GM19467 (cell line): ENCODE measurements around the gene FAM13A.
"Not testable (repeated sequence)": the region's sequence is repeated elsewhere in the genome, so short reads cannot be mapped to it uniquely, and the experiment has no call there.

Experiments
- ATAC-seq: cut with Tn5 transposase; IDR thresholded peaks from one replicate; pipeline ENCODE4 v1.9.1; 2021; ENCODE audit warnings: mild to moderate bottlenecking, moderate library complexity; ENCODE audit not compliant: unreplicated experiment

FAM13A gene

DNA sequence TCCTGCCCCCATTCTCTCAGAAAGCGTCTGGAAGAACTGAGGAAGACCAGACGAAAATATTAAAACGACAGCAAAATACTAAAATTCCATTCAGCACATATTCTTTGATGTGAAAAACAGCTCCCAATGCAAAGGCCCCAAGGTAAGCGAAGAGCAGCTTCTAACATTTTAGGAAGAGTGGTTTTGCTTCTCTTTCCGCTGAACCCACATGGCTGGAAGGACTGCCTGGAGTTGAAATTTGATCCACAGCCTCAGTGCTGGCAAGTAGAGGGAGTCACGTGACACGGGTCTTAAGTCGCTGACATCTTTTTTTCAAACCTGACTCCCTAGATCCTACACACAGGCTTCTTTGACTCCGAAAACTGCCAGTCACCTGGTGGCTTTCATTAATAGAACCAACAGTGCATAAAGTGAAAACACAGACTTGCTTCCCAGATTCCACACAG, at the start of gene FAM13A:
FAM13A (minus strand) TSS at position 233 of the 446 bp plus-strand sequence; CDS start at position 12, 221 bp downstream.
- ATAC-seq, result peak; percentile 52

DNA sequence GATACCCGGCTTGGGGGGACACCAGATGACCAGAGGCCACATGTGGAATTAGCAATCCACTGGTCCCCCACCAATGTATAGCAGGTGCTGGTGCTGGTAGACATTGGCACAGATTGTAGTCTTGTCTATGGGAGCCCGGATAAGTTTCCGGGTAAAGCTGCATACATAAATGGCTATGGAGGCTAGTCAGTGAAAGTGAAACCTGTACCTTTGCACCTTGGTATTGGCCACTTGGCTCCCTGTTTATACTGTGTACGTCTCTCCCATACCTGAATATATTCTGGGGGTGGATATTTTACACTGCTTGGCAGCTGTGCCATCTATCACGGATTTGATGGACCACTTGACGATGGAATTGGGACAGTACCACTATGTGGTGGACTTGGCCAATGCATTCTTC, 48.7 kb upstream of the FAM13A start:
- ATAC-seq, result no peak

DNA sequence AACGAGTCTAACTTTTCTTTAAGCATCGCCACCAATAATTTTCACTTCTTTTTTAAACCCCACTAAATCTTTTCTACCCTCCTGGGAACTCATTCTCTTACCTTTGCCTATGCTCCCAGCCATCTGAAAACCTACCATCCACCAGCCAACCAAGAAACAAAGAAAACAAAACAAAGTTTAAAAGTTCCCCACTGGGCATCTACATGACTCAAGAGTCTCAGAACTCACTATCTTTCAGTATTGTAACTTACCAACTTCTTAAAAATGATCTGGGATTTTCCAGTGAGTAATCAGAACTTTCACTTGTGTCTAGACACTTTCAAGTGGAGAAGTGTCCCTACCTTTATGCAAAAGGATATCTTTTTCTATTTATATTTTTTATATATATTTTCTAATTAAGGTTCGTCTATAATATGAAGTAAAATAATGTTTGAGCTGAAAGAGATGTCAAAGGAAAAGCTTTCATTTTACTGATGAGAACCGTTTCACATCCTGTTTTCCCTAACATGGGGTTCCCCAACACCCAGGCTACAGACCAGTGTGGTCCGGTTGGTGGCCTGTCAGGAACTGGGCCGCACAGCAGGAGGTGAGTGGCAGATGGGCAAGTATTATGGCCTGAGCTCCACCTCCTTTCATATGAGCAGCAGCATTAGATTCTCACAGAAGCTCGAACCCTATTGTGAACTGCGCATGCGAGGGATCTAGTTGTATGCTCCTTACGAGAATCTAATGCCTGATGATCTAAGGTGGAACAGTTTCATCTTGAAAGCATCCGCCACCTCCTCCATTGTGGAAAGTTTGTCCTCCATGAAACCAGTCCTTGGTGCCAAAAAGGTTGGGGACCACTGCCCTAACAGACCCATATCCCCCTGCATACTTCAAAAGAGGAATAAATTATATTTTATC, 44.5 kb upstream of the FAM13A start:
- peak; percentile 96 for ATAC-seq

DNA sequence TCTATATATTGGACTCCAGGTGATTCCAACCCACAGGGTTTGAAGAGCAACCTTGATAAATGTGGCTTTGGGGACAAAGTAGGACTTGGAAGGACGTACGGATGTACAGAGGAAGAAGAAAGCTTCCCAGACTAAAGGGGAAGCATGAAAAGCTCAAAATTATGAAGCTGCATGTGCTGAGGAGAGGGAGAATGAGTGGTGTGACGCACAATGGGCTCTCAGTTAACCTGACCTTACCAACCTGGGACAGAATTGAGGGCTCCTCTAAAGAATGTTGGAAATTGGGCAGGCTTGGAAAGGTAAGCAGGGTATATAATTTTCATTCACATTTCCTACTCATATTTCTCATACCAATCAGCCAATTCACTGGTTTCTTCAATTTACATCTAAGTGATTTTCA, 43.9 kb upstream of the FAM13A start:
- no peak for ATAC-seq

DNA sequence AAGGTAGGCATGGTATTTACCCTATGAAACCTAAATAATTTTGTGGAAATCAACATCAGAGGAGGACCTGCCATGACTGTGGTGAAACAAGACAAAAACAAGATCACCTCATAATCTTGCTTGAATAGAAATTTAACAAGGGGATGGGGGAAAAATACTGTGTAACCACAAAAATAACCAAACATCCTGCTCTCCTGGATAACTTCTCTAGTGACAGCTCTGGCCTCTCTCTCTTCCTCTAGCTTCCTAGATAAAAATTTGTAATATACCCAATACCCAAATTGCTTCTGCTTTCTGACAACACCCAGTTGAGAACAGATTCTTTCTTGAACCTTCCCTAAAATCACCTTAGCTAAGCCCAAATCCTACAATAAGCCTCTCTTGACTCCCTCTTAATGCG, 42.5 kb upstream of the FAM13A start:
- no peak for ATAC-seq

DNA sequence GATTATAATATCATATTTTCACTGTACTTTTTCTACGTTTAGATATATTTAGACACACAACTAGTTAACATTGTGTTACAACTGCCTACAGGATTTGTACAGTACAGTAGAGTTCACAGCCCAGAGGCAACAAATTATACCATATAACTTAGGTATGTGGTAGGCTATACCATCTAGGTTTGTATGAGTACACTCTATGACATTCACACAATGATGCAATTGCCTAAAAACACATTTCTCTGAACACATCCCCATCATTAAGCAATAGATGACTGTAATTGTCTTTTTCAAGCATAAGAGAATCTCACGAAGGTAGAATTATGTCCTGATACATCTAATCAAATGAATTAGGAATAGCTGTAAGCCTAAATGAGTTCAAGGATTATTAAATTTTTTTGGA, 42.0 kb upstream of the FAM13A start:
- ATAC-seq, result no peak

DNA sequence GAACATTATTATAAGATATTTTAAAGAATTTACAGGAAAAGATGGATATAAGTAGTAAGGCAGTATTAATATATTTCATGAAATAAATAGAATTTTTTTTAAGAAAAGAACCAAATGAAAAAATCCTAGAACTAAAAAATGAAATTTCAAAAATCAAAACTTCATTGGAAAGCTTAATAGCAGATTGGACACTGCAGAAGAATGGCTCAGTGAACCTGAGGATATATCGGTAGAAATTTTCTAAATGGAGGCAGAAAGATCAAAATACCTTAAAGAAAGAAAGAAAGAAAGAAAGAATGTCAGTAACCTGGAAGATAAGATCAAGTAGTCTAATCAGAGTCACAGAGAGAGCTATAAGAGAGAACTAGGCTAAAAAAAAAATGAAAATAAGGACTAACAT, 21.3 kb upstream of the FAM13A start:
- ATAC-seq, result no peak

DNA sequence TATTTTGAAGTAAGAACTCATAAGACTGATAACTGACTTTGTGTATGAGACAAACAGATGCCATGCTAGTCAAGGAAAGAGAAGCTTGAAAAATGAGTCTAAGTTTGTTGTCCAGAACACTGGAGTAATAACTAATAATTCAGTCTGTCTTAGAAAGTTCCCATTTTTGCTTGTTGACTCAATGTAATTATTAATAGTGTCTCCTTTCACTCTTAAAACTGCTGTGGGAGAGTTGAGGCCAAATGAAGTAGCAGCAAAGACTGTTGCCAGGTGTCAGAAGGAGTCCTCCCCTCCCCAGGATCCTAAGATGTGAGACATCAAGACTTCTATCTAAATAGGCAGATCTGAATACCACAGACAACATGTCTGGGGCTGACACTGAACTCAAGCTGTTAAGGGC, 20.8 kb upstream of the FAM13A start:
- ATAC-seq, result no peak

DNA sequence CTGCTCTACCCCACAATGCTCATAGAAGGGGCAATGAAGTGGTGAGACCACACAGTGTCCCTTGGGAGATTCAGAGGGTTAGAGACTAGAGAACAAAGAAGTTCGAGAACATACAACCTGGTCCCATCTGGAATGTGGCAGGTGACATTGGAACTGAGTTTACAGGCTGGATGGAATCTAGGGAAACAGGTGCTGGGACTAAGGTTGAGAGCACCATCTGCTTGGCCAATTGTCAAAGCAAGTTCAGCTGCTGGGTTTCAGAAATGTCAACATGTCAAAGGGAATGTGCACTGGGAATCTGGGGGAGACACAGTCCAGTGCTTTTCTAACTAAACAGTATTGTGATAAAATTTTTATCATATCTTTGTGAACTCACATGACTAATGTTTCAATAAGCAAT, 15.9 kb upstream of the FAM13A start:
- ATAC-seq, result no peak

DNA sequence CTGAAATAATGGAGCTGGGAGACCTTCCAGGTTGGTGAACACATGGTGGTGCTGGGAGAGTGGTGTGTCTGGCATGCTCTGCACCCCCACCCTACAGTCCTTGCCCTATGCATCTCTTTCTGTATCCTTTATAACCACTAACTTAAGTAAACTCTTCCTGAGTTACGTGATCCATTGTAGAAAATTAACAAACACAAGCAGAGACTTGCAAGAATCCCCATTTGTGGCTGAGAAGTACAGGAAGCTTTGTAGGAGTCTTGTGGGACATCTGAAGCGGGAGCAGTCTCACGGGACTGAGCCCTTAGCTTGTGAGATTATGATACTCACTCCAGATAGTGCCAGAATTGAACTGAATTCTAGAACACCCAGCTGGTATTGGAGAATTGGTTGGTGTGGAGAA, 14.3 kb upstream of the FAM13A start:
- no peak for ATAC-seq

DNA sequence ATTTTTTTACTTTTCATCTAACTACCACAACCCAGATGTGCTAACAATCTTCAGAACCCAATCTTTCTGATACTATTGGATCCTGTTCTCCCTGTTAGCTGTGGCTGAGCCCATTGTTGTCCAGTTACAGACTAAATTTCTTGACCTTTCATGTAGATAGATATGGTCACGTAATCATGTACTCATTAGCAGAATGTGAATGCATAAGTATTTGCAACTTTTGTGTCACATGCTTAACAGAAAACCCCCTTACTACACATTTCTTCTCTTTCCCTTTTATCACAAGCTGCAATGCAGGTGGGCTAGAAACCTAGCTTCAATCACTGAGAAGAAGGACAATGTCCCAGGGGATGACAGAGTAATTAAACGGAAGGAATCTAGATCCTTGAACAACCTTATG, 13.1 kb upstream of the FAM13A start:
- no peak for ATAC-seq

DNA sequence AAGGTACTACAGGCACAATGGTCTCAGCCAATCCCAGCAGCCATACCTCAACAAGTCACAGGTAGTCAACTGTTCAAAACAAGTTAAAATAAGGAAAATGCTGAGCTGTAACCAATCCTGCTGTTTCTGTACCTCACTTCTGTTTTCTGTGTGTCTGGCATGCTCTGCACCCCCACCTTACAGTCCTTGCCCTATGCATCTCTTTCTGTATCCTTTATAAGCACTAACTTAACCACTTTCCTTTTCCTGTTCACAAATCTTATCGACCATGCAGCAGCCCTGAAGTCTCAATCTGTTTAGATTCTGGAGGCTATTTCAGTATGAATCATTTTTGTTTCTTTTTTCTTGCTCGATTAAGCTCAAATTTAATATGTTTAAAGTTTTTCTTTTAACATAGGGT, 12.5 kb upstream of the FAM13A start:
- peak; percentile 76 for ATAC-seq

DNA sequence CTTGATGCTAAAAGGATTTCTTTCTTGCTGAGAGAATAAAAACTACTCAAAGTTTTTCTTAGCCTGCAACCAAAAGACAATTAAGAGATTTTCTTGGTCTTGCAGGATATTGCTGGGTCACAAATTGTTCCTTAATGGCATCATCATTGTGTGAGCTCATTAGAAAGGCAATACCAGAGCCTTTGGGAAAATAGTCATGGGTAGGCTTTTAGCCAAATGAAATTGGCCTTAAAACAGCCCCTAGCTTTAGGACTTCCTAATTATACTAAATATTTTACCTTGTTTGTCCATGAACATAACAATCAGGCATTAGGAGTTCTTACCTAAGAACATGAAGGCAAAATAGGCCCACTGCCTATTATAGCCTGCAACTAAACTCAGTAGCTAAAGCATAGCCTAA, 10.4 kb upstream of the FAM13A start:
- ATAC-seq, result no peak

DNA sequence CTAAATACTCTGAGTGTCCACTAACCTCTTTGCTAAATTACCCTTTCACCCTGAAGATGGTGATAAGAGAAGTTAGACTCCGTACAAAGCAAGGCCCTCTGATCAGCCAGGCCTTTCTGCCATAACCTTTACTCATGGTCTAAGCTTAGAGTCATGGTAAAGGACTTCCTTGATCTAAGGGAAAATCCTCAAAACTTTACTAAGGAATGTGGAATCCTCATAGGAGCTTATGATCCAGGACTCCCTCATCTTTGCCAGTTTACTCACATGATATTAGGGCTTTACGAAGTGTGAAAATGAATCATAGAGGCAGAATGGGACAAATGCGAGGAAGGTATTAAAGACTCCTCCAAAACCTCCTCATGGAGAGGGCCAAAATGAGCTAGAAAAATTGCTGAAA, 7.9 kb upstream of the FAM13A start:
- no peak for ATAC-seq

DNA sequence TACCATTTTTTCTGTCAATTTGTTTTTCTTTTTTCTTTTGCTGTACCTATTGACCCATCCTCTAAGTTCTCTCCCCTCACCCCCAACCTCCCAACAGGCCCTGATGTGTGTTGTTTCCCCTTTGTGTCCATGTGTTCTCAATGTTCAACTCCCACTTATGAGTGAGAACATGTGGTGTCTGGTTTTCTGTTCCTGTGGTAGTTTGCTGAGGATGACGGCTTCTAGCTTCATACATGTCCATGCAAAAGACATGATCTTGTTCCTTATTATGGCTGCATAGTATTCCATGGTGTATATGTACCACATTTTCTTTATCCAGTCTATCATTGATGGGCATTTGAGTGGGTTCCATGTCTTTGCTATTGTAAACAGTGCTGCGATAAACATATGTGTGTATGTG, 859 bp upstream of the FAM13A start:
- ATAC-seq, result not testable (repeated sequence)

DNA sequence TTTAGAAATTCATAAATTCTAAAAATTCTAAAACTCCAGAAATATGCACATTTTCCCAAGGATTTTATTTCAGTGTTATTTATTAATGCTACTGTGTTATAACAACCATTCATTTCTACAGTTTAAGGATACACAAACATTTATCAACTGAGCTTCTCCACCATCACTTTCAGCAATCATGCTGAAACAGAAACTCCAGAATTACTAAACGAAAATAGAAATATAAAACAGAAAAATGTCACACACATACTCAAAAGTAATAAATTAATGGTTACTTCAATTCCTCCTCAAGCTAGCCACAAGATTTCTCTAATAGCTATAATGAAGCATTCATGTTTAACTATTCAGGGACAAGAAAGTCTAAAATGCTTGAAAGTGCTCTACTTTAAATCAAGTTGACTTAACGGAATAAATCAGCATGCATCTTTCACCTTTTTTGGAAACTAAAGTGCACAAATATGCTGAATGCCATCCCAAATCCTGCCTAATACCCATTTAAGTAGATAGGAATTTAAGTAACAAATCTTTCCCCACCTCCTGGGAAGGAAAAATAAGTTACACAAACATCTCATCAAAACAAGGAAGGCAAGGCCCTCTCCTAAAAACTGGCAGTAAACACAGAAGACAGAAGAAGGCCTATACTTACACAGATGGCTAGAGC, 563 bp downstream of the FAM13A start:
- ATAC-seq, result peak; percentile 48

DNA sequence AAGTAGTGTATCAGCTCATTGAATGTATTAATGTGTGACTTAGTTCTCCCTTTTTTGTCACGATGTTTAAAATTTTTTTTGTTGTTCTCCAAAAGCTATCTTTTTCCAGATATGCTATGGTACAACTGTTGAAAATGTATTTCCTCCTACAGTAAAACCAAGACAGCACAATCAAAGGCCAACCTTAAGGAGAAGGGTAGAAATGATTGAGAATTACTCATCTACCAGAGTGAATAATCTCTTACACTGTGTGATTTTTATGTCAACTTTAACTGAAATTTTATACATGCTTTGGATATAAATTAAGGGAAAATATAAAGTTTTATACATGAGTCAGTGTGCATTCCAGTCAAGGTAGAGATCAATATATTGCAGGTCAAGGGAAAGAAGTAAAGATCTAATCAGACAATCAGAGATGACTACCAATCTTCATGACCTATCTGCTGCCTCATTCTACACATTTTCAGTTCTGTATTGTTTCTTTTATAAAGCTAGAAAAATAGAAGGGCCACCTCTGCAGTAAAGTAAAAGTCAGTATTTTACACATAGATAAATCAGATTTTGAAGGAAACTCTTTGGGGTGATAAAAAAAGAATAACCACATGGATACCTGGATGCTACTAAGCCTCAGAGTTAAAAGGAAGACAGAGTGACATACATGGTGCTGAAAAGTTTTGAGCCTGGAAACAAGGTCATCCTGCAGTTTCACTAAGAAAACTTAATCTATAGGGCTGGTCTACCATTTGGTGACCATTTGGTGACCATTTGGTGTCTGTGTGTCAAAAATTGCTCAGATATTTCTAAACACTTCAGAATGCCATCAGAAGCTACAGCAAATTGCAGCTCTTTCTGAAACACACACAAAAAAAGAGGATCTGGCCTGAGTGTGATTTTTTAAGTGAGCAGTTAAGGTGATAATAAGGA, 1.6 kb downstream of the FAM13A start:
- ATAC-seq, result no peak

DNA sequence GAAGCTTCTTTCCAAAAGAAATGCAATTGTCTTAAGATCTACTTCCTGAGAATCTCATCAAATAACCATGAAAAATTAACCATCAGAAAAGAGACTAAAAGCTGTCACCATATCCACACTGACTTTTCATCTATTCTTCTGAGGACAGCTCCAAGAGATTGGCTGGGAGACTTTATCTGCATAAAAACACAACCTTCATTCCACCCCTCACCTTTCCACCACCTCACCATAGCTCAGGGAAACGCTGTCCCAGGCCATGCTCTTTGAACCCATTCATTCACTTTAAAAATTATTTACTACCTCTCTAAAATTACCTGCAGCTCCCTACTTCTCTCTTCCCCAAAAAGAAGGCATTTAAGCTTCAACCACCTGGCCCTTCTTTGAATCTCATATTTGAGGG, 2.4 kb downstream of the FAM13A start:
- no peak for ATAC-seq

DNA sequence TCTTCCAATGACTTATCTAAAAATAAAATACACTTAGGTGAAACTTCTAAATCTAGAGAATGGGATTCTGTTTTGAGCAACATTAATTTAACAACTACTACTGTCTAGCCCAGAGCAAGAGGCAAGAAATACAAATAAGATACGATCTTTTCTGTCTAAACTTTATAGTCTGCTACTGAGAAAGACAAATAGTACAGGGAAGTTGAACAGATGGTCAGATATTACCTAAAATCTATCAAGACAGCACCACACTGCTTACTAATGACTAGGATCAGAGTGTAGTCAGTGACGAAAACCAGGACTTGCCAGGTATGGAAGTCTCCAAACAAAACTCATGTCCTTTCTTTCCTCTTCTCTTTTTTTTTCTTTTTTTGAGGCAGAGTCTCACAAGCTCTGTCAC, 7.1 kb downstream of the FAM13A start:
- no peak for ATAC-seq

DNA sequence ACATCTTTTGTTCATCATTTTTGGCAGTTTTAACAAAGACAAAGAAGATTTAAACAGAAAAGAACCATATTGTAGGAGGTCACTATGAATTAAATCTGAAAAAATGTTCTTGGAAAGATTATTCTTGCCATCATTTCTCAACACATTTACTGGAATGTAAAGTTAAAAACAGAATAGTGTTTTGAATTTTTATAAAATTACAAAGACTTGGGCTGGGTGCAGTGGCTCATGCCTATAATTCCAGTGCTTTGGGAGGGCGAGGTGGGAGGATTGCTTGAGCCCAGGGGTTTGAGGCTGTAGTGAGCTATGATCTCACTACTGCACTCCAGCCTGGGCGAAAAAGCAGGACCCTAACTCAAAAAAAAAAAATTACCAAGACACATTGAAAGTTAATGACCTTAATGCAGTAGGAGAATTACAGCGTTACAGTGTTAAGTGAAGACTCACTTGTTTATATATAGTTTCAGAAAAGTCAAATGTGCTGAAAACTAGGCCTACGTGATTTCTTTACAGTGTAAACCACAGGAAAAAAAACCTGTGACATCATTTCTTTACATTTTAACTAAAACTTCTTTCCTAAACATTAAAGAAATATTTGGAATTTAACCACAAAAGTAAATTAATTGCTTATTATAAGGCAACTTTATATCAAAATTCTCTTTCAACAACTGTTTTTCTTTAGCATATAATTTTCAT, 7.9 kb downstream of the FAM13A start:
- ATAC-seq, result no peak
